Measurements from ENCODE around the gene ELOVL7.
A peak's percentile ranks its signal among the peaks of the same experiment; 100 is the strongest.
"Not testable (repeated sequence)": the region's sequence is repeated elsewhere in the genome, so short reads cannot be mapped to it uniquely, and the experiment has no call there.

Gene ELOVL7

DNA sequence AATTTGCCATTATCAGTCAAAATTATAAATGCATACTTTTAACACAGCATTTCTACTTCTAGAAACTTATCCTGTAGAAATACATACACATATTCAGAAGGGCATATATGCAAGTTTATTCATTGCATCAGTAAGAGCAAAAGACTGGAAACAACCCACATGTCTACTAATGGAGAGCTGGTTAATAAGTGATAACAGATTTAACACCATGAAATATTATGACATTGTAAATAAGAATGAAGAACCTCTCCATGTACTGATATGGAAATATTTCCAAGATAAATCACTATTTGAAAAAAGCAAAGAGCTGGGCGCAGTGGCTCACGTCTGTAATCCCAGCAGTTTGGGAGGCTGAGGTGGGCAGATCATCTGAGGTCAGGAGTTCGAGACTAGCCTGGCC lies 54.5 kb downstream of the ELOVL7 start:
- DNase-seq = no peak

DNA sequence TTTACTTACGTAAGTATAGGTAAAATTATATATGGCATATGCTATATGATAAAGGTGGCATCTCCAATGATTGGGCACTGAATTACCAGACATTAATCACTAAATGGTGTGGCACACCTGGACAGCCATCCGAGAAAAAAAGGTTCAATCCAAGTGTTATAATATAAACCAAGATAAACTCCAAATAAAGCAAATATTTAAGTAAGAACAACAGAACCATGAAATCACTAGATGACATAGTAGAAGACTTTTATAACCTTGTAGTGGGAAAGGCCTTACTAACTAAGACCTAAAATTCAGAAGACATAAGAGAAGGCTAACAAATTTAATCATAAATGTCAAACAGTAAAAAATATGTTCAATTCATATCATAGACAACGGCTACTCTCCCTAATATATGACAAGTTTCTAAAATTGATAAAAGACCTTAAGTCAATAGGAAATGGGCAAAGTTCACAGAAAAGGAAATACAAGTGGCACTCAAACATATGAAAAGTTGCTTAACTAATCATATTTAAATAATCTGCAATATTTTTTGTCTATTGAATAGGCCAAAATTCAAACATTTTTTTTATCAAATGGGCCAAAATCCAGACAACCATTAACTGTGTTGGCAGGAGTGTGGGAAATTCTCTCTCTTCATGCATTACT lies 55.1 kb downstream of the ELOVL7 start:
- no peak for DNase-seq

DNA sequence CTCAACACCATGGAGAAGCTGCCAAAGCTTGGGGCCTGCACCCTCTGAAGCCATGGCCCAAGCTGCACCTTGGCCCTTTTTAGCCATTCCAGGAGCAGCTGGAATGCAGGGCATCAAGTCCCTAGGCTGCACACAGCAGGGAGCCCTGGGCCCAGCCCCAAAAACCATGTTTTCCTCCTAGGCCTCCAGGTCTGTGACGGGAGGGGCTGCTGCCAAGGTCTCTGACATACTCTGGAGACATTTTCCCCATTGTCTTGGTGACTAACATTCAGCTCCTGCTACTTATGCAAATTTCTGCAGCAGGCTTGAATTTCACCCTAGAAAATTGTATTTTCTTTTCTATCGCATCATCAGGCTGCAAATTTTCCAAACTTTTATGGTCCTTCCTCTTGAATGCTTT lies 64.6 kb downstream of the ELOVL7 start:
- no peak for DNase-seq

DNA sequence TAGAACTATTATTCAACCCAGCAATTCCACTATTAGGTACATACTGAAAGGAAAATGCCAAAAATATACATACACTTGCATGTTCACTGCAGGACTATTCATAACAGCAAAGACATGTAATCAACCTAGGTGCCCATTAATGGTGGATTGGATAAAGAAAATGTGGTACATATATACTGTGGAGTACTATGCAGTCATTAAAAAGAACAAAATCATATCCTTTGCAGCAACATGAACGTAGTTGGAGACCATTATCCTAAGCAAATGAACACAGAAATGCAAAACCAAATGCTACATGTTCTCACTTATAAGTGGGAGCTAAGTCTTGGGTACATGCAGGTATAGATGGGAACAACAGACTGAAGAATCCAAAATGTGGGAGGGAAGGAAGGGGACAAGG lies 67.7 kb downstream of the ELOVL7 start:
- no peak for DNase-seq

DNA sequence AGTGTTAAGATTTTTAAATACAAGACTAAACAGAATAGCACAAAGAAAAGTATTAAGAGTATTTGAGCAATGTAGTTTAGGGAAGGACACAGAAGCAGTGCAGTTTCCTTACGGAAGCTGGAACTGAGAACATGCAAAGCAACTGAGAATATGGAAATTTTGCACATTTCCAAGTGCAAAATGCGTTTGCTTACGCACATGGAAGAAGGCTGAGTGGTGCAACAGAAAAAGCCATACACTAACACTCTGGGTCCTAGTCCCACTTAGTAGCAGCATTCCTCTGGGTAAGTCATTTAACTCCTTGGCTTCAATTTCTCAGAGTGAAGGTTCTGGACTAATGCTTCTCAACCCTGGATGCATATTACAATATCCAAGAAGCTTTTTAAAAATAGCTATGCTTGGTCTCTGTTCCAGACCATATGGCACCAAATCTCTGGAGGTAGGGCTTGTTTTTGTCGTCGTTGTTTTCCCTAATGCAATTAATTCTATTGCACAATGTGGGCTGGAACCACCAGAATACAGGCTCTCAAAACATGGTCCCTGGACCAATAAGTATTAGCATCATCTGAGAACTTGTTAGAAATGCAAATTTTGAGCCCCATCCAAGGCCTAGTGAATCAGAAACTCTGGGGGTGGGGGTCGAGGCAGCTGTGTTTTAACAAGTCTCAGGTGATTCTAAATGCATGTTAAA lies 78.9 kb downstream of the ELOVL7 start:
- no peak for DNase-seq

DNA sequence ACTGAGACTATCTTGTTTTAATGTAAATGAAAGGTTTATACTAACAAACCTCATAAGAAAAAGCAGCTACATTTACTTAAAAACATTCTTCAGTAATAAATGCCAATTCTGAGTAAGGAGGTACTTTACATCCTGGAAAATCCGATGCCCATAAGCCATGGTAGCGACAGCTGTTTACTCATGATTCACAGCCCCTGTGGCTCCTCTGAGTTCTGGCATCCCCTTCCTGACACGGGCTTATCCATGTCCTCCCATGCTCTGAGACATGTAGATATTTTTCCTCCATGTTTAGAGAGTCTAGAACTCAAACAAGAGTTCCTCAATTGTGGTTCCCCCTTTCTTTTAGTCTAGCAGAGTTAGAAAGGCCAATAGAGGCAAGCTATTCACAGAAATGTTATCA lies 81.0 kb downstream of the ELOVL7 start:
- no peak for DNase-seq

DNA sequence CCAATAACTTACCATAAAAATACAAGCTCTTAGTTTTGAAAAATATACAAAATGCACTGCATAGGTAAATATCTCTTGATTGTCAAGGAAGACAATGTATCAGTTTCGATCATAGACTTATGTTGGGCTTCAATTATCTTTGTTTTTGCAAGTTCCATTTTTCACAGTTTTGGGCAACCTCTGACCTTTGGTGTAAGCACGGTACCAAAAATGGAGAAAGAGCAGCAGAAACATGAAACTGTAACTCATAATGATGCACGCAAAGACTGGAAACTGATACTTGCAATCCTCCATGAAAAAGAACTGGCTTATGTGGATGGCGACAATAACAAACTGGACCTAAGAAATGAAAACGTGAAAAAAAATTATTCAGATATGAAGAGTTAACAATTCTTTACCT lies 89.6 kb downstream of the ELOVL7 start:
- no peak for DNase-seq

DNA sequence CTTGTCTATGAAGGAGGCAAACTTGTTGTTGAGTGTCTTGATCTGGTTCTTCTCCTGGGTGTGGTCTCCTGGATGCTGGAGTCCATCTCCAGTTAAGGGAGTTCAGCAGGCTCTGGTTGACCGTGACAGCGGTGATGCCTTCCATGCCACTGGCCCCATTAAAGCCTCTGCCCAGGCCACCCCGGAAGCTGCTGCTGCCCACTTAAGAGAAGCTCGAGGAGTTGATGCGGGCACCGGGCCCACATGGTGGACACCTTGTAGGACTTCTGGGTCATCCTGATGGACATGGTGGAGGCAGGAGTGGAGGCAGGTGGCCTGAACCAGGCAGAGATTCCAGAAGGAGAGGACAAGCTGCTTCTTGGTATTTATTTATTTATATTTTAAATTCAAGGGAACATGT lies 99.4 kb downstream of the ELOVL7 start:
- no peak for DNase-seq

DNA sequence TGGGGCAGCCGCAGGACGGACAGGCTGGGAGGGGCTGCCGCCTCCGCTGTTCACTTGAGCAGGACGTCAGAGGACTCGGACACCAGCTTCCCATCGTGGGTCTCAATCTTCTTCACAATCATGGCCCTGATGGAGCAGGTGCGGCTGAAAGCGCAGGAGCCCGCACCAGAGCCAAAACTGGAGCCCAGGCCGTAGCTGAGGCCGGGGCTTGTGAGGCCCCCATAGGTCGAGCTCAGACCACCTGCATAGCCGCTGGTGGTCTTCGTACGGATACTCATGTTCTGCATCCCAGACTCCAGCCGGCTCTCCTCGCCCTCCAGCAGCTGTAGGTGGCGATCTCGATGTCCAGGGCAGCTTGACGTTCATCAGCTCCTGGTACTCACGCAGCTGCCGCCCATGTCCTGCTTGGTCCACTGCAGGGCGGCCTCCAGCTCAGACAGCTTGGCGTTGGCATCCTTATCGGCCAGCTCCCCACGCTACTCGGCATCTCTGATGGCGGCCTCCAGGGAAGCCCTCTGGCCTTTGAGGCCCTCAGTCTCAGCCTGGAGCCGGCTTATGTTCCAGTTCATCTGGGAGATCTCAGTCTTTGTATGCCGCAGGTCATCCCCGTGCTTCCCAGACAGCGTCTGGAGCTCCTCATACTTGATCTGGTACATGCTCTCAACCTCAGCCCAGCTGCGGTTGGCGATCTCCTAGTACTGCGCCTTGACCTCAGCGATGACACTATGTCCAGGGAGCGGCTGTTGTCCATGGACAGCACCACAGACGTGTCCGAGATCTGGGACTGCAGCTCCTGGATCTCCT lies 100.4 kb downstream of the ELOVL7 start:
- DNase-seq = no peak

DNA sequence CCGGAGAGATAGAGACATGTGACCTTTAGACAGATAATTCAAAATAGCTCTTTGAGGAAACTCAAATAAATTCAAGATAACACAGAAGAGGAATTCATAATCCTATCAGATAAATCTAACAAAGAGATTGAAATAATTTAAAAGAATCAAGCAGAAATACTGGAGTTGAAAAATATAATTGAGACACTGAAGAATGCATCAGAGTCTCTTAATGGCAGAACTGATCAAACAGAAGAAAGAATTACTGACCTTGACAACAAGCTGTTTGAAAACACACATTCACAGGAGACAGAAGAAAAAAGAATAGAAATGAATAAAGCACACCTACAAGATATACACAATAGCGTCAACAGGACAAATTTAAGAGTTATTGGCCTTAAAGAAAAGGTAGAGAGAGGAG lies 103.7 kb downstream of the ELOVL7 start:
- DNase-seq = no peak

DNA sequence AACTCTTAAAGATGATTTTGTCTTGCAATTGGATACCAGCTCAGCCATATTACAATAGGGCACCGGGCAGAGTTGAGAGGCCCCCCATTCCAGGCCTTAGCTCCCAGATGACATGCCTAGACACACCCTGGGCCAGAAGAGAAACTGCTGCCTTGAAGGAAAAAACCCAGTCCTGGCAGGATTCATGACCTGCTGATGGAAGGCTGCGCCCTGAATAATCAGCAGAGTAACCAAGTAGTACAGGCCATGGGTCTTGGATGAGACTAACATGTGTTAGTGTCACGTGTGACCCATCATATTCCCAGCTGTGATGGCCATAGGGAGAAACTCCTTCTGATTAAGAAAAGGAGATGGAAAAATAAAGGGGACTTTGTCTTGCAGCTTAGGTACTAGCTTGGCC lies 105.1 kb downstream of the ELOVL7 start:
- DNase-seq = no peak

DNA sequence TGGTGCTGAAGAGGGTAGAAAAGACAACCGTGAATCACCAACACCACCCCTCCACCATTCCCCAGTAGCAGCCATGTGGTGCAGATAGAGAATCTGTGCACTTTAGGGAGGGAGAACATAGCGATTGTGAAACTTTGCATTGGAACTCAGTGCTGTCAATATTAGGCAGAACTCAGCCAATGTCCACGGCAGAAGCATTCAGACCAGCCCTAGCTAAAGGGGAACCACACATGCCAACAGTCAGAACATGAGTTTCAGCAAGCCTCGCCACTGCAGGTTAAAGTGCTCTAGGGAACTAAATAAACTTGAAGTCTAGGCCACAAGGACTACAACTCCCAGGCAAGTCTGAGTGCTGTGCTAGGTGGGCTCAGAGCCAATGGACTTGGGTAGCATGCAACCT lies 105.6 kb downstream of the ELOVL7 start:
- no peak for DNase-seq

DNA sequence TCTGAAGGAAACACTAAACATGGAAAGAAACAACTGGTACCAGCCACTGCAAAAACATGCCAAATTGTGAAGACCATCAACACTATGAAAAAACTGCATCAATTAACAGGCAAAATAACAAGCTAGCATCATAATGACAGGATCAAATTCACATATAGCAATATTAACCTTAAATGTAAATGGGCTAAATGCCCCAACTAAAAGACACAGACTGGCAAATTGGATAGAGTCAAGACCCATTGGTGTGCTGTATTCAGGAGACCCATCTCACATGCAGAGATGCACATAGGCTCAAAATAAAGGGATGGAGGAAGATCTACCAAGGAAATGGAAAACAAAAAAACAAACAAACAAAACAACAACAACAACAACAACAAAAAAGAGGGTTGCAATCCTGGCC lies 113.2 kb downstream of the ELOVL7 start:
- DNase-seq = not testable (repeated sequence)

DNA sequence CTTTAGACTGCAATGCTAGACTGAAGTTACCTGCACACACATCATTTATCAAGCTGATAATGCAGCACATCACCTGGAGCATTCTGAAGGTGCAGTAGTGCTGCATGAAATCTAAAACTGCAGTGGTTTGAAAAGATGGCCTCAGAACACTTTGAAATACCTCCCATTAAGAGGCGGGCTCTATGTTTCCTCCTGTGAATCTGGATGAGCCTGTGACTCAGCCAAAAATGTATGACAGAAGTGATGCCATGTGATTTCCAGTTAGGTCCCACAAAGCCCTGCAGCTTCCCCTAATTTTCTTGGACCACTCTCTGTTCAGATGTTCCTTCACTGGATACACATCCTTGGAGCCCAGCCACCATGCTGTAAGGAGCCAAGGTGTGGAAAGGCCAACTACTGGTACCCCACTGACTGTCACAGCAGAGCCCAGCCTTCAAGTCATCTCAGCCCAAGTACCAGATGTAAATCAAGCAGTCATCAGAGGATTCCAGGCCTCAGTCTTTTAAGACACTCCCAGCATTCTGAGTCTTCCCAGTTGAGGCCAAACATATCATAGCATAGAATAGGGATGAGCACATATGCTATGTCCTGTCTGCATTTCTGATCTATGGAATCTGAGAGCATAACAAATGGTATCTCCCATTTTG lies 116.9 kb downstream of the ELOVL7 start:
- DNase-seq = peak; percentile 8

DNA sequence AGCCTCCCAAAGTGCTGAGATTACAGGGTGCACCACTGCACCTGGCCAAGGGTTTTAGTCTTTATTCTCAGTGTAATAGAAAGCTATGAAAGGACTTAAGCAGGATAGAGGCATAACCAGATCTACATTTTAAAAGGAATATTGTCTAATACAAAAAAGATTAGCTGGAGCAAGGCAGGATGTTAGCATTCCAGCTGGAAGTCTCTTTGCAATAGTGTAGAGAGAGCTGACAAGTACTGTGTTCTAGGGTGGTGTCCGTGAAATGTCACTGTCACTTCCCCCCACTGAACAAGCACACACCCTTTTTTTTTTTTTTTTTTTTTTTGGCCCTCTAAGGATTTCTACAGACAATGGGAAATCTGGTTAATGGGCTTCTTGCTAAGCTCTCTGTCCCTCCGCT lies 119.9 kb downstream of the ELOVL7 start:
- DNase-seq = no peak

DNA sequence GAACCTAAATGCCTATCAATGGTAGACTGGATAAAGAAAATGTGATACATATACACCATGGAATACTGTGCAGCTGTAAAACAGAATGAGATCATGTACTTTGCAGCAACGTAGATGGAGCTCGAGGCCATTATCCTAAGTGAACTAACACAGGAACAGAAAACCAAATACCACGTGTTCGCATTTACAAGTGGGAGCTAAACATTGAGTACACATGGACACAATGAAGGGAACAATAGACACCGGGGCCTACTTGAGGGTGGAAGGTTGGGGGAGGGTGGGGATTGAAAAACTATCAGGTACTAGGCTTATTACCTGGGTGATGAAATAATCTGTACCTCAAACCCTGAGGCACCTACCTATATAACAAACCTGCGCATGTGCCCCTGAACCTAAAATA lies 121.7 kb downstream of the ELOVL7 start:
- no peak for DNase-seq

DNA sequence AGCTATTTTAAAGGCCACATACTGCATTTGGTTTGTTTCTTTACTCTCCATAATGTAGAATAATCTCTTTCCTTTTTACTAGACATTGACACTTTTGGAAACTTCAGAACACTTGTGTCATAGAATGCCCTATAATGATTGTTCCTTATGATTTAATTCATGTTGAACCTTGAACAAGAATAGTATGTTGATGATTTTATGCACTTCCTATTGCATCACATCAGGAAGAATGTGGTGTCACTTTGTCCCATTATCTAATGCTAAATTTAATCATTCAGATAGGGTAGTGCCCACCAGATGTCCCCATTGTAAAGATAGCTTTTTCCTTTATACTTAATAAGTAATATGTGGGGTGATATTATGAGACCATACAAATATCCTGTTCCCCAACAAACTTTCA lies 124.7 kb downstream of the ELOVL7 start:
- DNase-seq = no peak

DNA sequence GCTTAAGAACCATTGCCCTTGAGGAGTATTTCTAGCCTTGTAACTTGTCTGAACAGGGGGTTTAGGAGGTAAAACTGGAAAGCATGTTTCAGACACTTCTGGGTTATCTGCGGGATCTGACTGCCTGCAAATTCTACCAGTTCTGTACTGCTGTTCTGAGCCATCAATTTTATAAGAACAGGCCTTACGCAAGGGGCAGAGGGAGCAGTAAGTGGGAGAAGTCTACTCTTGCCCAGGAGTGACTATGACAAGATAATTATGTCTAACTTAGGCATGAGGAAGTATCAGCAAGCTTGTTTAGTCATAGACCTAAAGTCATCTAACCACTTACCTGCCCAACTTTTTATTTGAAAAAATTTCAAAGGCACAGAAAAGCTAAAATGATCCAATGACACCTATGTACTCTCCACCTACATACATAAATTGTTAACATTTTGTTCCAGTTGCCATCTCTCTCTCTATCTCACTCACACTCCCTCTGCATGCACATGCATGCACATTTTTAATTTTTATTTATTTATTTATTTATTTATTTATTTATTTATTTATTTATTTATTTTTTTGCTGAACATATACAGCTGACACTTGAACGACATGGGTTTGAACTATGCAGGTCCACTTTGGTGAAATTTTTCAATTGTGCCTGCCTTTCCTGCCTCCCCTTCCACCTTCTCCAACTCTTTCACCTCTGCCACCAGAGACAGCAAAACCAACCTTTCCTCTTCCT lies 125.7 kb downstream of the ELOVL7 start:
- no peak for DNase-seq

DNA sequence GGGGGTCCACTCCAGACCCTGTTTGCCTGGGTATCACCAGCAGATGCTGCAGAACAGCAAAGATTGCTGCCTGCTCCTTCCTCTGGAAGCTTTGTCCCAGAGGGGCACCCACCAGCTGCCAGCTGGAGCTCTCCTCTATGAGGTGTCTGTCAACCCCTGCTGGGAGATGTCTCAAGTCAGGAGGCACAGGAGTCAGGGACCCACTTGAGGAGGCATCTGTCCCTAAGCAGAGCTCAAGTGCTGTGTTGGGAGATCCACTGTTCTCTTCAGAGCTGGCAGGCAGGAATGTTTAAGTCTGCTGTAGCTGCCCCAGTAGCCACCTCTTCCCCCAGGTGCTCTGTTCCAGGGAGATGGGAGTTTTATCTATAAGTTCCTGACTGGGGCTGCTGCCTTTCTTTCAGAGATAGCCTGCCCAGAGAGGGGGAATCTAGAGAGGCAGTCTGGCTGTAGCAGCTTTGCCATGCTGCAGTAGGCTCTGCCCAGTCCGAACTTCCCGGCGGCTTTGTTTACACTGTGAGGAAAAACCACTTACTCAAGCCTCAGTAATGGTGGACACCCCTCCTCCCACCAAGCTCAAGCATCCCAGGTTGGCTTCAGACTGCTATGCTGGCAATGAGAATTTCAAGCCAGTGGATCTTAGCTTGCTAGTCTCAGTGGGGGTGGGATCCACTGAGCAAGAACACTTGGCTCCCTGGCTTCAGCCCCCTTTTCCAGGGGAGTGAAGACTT lies 128.7 kb downstream of the ELOVL7 start:
- not testable (repeated sequence) for DNase-seq

DNA sequence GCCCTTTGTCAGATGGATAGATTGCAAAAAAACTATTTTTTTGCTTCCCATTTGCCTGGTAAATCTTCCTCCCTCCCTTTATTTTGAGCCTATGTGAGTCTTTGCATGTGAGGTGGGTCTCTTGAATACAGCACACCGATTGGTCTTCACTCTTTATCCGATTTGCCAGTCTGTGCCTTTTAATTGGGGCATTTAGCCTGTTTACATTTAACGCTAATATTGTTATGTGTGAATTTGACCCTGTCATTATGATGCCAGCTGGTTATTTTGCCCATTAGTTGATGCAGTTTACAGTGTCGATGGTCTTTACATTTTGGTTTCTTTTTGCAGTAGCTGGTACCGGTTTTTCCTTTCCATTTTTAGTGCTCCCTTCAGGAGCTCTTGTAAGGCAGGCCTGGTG lies 131.1 kb downstream of the ELOVL7 start:
- DNase-seq = no peak

DNA sequence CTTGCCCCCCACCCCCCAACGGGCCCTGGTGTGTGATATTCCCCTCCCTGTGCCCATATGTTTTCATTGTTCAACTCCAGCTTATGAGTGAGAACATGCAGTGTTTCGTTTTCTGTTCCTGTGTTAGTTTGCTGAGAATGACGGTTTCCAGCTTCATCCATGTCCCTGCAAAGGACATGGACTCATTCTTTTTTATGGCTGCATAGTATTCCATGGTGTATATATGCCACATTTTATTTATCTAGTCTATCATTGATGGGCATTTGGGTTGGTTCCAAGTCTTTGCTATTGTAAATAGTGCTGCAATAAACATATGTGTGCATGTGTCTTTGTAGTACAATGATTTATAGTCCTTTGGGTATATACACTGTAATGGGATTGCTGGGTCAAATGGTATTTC lies 132.2 kb downstream of the ELOVL7 start:
- DNase-seq = not testable (repeated sequence)

DNA sequence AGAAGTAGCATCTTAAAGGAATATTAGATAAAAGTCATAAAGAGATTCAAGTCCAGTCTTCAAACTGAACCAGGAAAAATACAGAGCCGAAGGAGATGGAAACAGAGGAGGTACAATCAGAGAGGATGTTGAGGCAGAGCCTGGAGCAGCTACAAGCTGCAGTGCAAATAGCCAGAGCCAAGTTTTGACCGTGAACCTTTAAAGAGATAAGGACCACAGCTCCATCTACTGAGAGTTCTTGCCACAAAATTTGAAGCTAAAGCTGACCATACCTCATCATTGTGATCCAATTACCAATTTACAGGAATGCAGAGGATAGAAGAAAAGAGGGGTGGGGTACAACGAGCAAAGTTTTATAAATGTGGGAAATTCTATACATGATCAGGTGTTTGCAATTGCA lies 133.7 kb downstream of the ELOVL7 start:
- no peak for DNase-seq
